ENCODE measurements around the gene MXRA8.

MXRA8 gene

DNA sequence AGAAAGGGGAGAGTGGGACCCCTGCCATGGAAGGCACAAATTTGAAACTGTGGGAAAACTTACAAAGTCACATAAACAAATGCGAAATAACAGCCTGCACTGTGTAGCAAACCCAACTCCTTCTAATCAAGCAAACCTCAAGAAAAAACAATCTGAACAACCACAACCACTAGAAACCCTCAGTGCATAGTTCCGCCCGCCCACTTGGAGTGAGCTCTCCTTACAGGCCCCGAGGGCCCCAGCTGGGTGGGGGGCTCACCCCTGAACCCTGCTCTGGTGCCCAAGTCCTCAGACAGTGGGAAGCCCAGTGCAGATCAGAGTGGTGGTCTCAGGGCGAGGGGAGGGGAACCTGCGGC, 931 bp upstream of the MXRA8 start:
- TF ChIP-seq FOXP2 (optimal IDR thresholded peaks at IDR 0.05; ENCODE audit: borderline replicate concordance, extremely low read depth, extremely low read length, insufficient read depth) (no peak), TAF1 (IDR thresholded peaks at IDR 0.05; ENCODE audit: borderline replicate concordance, insufficient read depth, low read length) (no peak), POLR2AphosphoS5 (IDR thresholded peaks at IDR 0.05; ENCODE audit: low read depth, low read length) (no peak), SIN3A (IDR thresholded peaks at IDR 0.05; ENCODE audit: borderline replicate concordance, insufficient read depth, low read length) (no peak)
- TF ChIP-seq, protein P1, sequence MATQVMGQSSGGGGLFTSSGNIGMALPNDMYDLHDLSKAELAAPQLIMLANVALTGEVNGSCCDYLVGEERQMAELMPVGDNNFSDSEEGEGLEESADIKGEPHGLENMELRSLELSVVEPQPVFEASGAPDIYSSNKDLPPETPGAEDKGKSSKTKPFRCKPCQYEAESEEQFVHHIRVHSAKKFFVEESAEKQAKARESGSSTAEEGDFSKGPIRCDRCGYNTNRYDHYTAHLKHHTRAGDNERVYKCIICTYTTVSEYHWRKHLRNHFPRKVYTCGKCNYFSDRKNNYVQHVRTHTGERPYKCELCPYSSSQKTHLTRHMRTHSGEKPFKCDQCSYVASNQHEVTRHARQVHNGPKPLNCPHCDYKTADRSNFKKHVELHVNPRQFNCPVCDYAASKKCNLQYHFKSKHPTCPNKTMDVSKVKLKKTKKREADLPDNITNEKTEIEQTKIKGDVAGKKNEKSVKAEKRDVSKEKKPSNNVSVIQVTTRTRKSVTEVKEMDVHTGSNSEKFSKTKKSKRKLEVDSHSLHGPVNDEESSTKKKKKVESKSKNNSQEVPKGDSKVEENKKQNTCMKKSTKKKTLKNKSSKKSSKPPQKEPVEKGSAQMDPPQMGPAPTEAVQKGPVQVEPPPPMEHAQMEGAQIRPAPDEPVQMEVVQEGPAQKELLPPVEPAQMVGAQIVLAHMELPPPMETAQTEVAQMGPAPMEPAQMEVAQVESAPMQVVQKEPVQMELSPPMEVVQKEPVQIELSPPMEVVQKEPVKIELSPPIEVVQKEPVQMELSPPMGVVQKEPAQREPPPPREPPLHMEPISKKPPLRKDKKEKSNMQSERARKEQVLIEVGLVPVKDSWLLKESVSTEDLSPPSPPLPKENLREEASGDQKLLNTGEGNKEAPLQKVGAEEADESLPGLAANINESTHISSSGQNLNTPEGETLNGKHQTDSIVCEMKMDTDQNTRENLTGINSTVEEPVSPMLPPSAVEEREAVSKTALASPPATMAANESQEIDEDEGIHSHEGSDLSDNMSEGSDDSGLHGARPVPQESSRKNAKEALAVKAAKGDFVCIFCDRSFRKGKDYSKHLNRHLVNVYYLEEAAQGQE (IDR thresholded peaks at IDR 0.05; ENCODE audit: insufficient read depth in 1 of 2, low read depth in 2 of 2, low read length in 2 of 2): no peak

DNA sequence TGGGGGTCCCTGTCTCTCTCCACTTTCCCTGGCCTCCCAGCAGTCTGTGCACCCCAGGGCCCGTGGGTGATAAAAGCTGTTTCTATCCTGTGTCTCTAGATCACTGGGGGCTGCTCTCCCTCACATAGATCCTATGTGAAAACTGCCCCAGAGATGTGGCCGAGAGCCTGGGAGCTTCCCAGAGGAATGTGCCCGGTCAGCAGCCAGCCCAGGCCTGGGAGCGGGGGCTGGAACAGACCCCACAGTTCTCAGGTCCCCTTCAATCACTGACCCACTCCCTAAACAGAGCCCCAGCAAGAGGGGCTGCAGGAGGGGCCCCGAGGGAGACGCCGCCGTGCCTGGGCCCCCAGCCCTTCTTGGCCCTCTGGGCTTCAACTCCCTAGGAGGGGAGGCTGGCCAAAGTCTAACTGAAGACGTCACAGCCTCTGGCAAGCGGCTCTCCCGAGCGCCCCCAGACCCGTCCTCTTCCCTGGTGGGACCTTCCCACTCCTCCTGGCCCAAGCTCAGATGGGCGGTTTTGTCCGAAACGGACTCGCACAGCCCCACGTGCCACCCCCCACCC, 403 bp downstream of the MXRA8 start:
- TF ChIP-seq SIN3A (IDR thresholded peaks at IDR 0.05; ENCODE audit: borderline replicate concordance, insufficient read depth, low read length) (no peak), FOXP2 (optimal IDR thresholded peaks at IDR 0.05; ENCODE audit: borderline replicate concordance, extremely low read depth, extremely low read length, insufficient read depth) (no peak), POLR2AphosphoS5 (IDR thresholded peaks at IDR 0.05; ENCODE audit: low read depth, low read length) (no peak), TAF1 (IDR thresholded peaks at IDR 0.05; ENCODE audit: borderline replicate concordance, insufficient read depth, low read length) (no peak)
- TF ChIP-seq, protein P1 (IDR thresholded peaks at IDR 0.05; ENCODE audit: insufficient read depth in 1 of 2, low read depth in 2 of 2, low read length in 2 of 2): no peak

DNA sequence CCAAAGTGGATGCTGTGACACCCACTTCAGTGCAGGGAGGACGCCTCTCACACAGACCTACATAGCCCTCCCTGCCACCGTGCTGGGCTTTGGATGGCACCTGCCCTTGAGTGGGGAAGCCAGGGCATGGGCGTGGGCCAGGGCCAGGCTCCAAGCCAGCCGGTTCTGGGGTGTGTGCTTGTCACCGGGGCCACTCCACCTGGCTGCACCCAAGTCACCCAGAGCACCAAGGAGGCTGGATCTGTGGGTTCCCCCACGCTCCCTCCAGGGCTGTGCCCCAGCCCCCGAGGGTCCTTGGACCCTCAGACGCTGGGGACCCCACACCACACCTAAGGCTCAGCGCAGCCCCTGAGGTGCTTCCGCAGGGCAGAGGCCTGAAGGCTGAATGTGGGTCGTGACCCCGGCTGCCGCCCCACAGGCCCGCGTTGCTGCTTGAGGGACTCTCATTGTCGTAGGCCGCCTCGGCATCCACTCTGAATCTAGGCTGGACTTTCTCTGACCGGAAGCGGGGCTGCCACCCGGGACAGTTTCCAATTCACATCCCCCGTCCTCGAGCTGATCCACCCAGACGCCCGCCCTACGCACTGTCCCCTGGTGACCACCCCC, 1.5 kb downstream of the MXRA8 start:
- TF ChIP-seq POLR2AphosphoS5 (IDR thresholded peaks at IDR 0.05; ENCODE audit: low read depth, low read length) (no peak), FOXP2 (optimal IDR thresholded peaks at IDR 0.05; ENCODE audit: borderline replicate concordance, extremely low read depth, extremely low read length, insufficient read depth) (no peak), TAF1 (IDR thresholded peaks at IDR 0.05; ENCODE audit: borderline replicate concordance, insufficient read depth, low read length) (no peak), SIN3A (IDR thresholded peaks at IDR 0.05; ENCODE audit: borderline replicate concordance, insufficient read depth, low read length) (no peak)
- TF ChIP-seq, protein P1 (IDR thresholded peaks at IDR 0.05; ENCODE audit: insufficient read depth in 1 of 2, low read depth in 2 of 2, low read length in 2 of 2): no peak

DNA sequence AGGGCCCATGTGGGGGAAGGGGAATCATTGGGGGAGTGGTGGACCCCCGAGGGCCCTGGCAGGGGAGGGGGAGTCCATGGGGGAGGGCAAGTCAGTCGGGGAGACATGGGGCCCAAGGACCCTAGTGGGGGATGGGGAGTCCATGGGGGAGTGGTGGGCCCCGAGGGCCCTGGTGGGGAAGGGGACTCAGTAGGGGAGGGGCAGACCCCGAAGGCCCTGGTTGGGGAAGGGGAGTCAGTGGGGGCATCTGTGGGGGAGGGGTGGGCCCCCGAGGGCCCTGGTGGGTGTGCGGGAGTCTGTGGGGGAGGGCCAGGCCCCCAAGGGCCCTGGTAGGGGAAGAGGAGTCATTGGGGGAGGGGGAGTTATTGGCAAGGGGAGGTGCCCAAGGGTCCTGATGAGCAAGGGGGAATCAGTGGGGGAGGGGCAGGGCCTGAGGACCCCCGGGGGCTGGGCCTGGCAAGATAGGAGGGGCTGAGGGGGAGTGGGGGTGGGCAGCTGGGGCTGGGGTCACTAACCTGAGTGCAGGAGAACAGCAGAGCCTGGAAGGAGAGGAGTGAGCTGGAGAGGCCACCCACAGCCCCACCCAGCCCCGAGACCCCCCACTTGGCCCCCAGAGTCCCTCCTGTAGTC, 2.1 kb downstream of the MXRA8 start:
- TF ChIP-seq, protein P1 (IDR thresholded peaks at IDR 0.05; ENCODE audit: insufficient read depth in 1 of 2, low read depth in 2 of 2, low read length in 2 of 2): no peak
- no peak for TF ChIP-seq POLR2AphosphoS5 (IDR thresholded peaks at IDR 0.05; ENCODE audit: low read depth, low read length)
- no peak for TF ChIP-seq FOXP2 (optimal IDR thresholded peaks at IDR 0.05; ENCODE audit: borderline replicate concordance, extremely low read depth, extremely low read length, insufficient read depth)
- TF ChIP-seq SIN3A (IDR thresholded peaks at IDR 0.05; ENCODE audit: borderline replicate concordance, insufficient read depth, low read length): no peak
- no peak for TF ChIP-seq TAF1 (IDR thresholded peaks at IDR 0.05; ENCODE audit: borderline replicate concordance, insufficient read depth, low read length)
